H1 (cell line): ENCODE measurements around the gene ACBD4. TPM values are rescaled to one million over a fixed set of nuclear protein-coding genes. Genes with fewer than 3 reads are reported as not detected.
A peak's percentile ranks its signal among the peaks of the same experiment; 100 is the strongest.

Experiments used
- BRCA1 ChIP-seq: IDR thresholded peaks from 2 replicates; pipeline ENCODE4 v1.6.1; 2012; ENCODE audit warnings: low read depth, low read length, improper control_type of control experiment
- CBX5 ChIP-seq: fragments of 300-800, 300-1000 bp; sonication (generic); IDR thresholded peaks from 2 replicates; pipeline ENCODE4 v1.7.1; 2016; ENCODE audit warnings: antibody characterized with exemption, low read length, low read depth
- CBX8 ChIP-seq: fragments of 300-800, 300-1000 bp; sonication (generic); IDR thresholded peaks from 2 replicates; pipeline ENCODE4 v1.7.1; 2016; ENCODE audit warnings: low read depth, low read length, borderline replicate concordance
- CREB1 ChIP-seq: IDR thresholded peaks from 2 replicates; pipeline ENCODE4 v1.6.1; 2012; ENCODE audit warnings: inconsistent platforms
- RNF2 ChIP-seq: fragments of 200-900, 300-1000 bp; sonication (generic); IDR thresholded peaks from 2 replicates; pipeline ENCODE4 v1.7.1; 2016; ENCODE audit warnings: borderline replicate concordance, low read depth, mild to moderate bottlenecking, antibody characterized with exemption, low read length; ENCODE audit not compliant: poor library complexity, severe bottlenecking; ENCODE audit errors: missing control alignments
- SIN3A ChIP-seq, 2 experiments: IDR thresholded peaks in 1 of 2; conservative IDR thresholded peaks in 1 of 2; 2 replicates each; pipeline ENCODE4 v1.6.1; 2011 to 2012; ENCODE audit warnings: low read length in 2 of 2, improper control_type of control experiment in 1 of 2, low read depth in 1 of 2, mild to moderate bottlenecking in 1 of 2
- TAF1 ChIP-seq: IDR thresholded peaks from 2 replicates; pipeline ENCODE4 v1.6.1; 2011; ENCODE audit warnings: mild to moderate bottlenecking, low read depth, low read length
- YY1 ChIP-seq: IDR thresholded peaks from 2 replicates; pipeline ENCODE4 v1.6.1; 2011; ENCODE audit warnings: low read depth, mild to moderate bottlenecking, low read length
- polyA plus RNA-seq, 7 experiments: library from polyadenylated mRNA; depleted of rRNA in 3 of 7; stranded (reverse) in 5 of 7; unstranded in 2 of 7; fragments of >200 nt in 5 of 7; fragments of 200-250 nt in 2 of 7; gene quantifications; 1 replicate in 5 of 7; 2 replicates in 1 of 7; 4 replicates in 1 of 7; pipeline versions ENCODE4 v1.2.1 to v1.2.3, GENCODE V29; 2011 to 2013; ENCODE audit warnings: missing spikeins in 2 of 7, mixed read lengths in 2 of 7
- total RNA-seq: library from RNA; stranded (reverse); fragmentation: NEBNext Ultra II Directional; extraction: Animal tissue kit (Norgen Biotek cat#: 25700); gene quantifications from 2 replicates; pipeline ENCODE4 v1.2.1, GENCODE V29; 2021
- TF ChIP-seq, protein P1 (sequence below): fragments of 300-600 bp; sonication (generic); IDR thresholded peaks from 2 replicates; pipeline ENCODE4 v1.7.1; 2012; ENCODE audit warnings: low read length, moderate library complexity, mild to moderate bottlenecking, inconsistent platforms; ENCODE audit not compliant: insufficient replicate concordance
- TF ChIP-seq, protein P2 (sequence below): IDR thresholded peaks from 2 replicates; pipeline ENCODE4 v1.6.1; 2011; ENCODE audit warnings: low read depth, mild to moderate bottlenecking, low read length; ENCODE audit not compliant: insufficient read depth

Gene ACBD4
- total and polyA plus RNA-seq, 2 of the 8 experiments (the other 6 are each of a cell fraction or from before 2014, with no cell fraction given): 7.3 to 10.7 TPM

DNA sequence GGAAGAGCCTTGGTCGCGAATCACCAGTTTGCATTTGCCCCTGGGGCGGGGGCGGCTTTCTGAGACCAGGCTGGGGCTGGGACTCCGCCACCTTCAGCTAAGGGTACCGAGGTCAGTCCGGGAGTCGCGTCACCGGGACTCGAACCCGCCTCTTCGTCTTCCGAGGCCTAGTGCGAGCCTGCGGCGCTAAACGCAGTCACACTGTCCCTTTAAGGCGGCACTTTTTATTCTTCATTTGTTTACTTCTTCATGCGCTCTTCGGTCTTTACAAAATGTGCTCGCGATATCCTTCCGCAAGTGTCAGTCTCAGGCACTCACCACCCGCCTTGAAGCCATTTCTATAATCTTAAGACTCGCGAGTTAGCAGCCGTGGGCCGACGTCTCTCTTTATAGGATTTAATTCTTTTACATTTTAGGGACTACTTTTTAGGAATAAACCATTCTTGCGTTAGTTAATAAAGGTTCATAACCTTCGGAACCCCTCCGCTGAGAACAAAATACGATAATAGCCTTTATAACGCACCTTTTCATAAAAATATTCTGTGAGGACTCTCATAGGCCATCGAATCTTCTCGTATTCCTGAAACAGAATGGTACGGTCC lies 12.2 kb downstream of the ACBD4 start (continued):
- TF ChIP-seq, protein P1, sequence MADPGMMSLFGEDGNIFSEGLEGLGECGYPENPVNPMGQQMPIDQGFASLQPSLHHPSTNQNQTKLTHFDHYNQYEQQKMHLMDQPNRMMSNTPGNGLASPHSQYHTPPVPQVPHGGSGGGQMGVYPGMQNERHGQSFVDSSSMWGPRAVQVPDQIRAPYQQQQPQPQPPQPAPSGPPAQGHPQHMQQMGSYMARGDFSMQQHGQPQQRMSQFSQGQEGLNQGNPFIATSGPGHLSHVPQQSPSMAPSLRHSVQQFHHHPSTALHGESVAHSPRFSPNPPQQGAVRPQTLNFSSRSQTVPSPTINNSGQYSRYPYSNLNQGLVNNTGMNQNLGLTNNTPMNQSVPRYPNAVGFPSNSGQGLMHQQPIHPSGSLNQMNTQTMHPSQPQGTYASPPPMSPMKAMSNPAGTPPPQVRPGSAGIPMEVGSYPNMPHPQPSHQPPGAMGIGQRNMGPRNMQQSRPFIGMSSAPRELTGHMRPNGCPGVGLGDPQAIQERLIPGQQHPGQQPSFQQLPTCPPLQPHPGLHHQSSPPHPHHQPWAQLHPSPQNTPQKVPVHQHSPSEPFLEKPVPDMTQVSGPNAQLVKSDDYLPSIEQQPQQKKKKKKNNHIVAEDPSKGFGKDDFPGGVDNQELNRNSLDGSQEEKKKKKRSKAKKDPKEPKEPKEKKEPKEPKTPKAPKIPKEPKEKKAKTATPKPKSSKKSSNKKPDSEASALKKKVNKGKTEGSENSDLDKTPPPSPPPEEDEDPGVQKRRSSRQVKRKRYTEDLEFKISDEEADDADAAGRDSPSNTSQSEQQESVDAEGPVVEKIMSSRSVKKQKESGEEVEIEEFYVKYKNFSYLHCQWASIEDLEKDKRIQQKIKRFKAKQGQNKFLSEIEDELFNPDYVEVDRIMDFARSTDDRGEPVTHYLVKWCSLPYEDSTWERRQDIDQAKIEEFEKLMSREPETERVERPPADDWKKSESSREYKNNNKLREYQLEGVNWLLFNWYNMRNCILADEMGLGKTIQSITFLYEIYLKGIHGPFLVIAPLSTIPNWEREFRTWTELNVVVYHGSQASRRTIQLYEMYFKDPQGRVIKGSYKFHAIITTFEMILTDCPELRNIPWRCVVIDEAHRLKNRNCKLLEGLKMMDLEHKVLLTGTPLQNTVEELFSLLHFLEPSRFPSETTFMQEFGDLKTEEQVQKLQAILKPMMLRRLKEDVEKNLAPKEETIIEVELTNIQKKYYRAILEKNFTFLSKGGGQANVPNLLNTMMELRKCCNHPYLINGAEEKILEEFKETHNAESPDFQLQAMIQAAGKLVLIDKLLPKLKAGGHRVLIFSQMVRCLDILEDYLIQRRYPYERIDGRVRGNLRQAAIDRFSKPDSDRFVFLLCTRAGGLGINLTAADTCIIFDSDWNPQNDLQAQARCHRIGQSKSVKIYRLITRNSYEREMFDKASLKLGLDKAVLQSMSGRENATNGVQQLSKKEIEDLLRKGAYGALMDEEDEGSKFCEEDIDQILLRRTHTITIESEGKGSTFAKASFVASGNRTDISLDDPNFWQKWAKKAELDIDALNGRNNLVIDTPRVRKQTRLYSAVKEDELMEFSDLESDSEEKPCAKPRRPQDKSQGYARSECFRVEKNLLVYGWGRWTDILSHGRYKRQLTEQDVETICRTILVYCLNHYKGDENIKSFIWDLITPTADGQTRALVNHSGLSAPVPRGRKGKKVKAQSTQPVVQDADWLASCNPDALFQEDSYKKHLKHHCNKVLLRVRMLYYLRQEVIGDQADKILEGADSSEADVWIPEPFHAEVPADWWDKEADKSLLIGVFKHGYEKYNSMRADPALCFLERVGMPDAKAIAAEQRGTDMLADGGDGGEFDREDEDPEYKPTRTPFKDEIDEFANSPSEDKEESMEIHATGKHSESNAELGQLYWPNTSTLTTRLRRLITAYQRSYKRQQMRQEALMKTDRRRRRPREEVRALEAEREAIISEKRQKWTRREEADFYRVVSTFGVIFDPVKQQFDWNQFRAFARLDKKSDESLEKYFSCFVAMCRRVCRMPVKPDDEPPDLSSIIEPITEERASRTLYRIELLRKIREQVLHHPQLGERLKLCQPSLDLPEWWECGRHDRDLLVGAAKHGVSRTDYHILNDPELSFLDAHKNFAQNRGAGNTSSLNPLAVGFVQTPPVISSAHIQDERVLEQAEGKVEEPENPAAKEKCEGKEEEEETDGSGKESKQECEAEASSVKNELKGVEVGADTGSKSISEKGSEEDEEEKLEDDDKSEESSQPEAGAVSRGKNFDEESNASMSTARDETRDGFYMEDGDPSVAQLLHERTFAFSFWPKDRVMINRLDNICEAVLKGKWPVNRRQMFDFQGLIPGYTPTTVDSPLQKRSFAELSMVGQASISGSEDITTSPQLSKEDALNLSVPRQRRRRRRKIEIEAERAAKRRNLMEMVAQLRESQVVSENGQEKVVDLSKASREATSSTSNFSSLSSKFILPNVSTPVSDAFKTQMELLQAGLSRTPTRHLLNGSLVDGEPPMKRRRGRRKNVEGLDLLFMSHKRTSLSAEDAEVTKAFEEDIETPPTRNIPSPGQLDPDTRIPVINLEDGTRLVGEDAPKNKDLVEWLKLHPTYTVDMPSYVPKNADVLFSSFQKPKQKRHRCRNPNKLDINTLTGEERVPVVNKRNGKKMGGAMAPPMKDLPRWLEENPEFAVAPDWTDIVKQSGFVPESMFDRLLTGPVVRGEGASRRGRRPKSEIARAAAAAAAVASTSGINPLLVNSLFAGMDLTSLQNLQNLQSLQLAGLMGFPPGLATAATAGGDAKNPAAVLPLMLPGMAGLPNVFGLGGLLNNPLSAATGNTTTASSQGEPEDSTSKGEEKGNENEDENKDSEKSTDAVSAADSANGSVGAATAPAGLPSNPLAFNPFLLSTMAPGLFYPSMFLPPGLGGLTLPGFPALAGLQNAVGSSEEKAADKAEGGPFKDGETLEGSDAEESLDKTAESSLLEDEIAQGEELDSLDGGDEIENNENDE: no peak
- TF ChIP-seq TAF1 (peak; percentile 83), BRCA1 (peak; percentile 43; the same call in 1 of the 2 replicates), YY1 (peak; percentile 75), CBX8 (no peak), SIN3A (conservative IDR thresholded peaks at IDR 0.05 in 1 of 2, IDR thresholded peaks at IDR 0.05 in 1 of 2; ENCODE audit: low read depth in 1 of 2, low read length in 2 of 2) (peak in 1 of 2 experiments; percentile 75; a peak in 2 of 4 replicates), RNF2 (no peak), CREB1 (peak; percentile 45; the same call in 1 of the 2 replicates), CBX5 (no peak)
- TF ChIP-seq, protein P2, sequence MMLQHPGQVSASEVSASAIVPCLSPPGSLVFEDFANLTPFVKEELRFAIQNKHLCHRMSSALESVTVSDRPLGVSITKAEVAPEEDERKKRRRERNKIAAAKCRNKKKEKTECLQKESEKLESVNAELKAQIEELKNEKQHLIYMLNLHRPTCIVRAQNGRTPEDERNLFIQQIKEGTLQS: no peak
